Ovary (tissue), 9 donors: ENCODE results near the gene HLCS. TPM values are rescaled to one million over a fixed set of nuclear protein-coding genes. Genes with fewer than 3 reads are reported as not detected.

ENCODE experiments used
- DNase-seq, 5 donors: peaks; one replicate each; pipeline ENCODE4 v3.0.0-alpha.2; 2019 to 2020
- H3K27ac ChIP-seq, 2 donors: fragments of 200-600 bp; one replicate each; pipeline versions ENCODE4 v1.5.1 to v1.8.0; 2019 to 2022
- H3K27me3 ChIP-seq: fragments of 200-600 bp; one replicate; pipeline ENCODE4 v1.8.0; 2022
- H3K36me3 ChIP-seq: fragments of 200-600 bp; sonication (generic); one replicate; pipeline ENCODE4 v1.5.1; 2019
- H3K4me1 ChIP-seq: one replicate; pipeline ENCODE4 v1.8.1; 2013; ENCODE audit warnings: mild to moderate bottlenecking, moderate library complexity; ENCODE audit not compliant: insufficient read depth
- H3K4me3 ChIP-seq: fragments of 200-600 bp; sonication (generic); one replicate; pipeline ENCODE4 v1.5.1; 2017
- H3K9me3 ChIP-seq, 2 donors: fragments of 200-600 bp in 1 of 2; sonication (generic) in 1 of 2; one replicate each; pipeline versions ENCODE4 v1.5.1 to v1.8.1; 2013 to 2019; ENCODE audit warnings: mild to moderate bottlenecking in 1 of 2, moderate library complexity in 1 of 2
- CTCF ChIP-seq, 3 donors: fragments of 450-650 bp in 2 of 3; fragments of 200-600 bp in 1 of 3; IDR thresholded peaks; one replicate each; pipeline versions ENCODE4 v1.5.1 to v1.8.0; 2016 to 2022; ENCODE audit warnings: antibody characterized with exemption in 3 of 3, mild to moderate bottlenecking in 1 of 3
- EP300 ChIP-seq: sonication (generic); formaldehyde crosslinking; IDR thresholded peaks from one replicate; pipeline ENCODE4 v1.6.1; 2017; ENCODE audit warnings: antibody characterized with exemption
- POLR2A ChIP-seq: fragments of 450-650 bp; IDR thresholded peaks from one replicate; pipeline ENCODE4 v1.6.1; 2017; ENCODE audit warnings: antibody characterized with exemption, mild to moderate bottlenecking, moderate library complexity
- WGBS, 3 donors: extraction: QIAGEN DNeasy Blood & Tissue Kit in 1 of 3; methylation state at CpG; one replicate each; pipeline versions ENCODE4 v1.1.5 to v1.1.7; 2013 to 2017; 5-methylcytosine and 5-hydroxymethylcytosine counted together
- intact Hi-C, 4 donors: fragments of 100-400 bp; cut with DNase I; formaldehyde crosslinking; loops; one replicate each; pipeline versions ENCODE4 v1.11.0 to v1.15.1; 2022 to 2023
- polyA plus RNA-seq, 2 donors: library from polyadenylated mRNA; stranded (reverse); fragments of 200-250 nt in 1 of 2; fragments of 350-450 nt in 1 of 2; fragmentation: Illumina TruSeq in 1 of 2; extraction: RNeasy Lipid Tissue Mini Kit (QIAGEN cat#74804) in 1 of 2; gene quantifications; one replicate each; pipeline ENCODE4 v1.2.3, GENCODE V29; 2013 to 2014
- total RNA-seq, 7 donors: library from RNA; depleted of rRNA in 2 of 7; stranded (reverse); fragments of >200 nt in 2 of 7; fragmentation: NEBNext Ultra II Directional in 3 of 7; extraction: Animal tissue kit (Norgen Biotek cat#: 25700) in 3 of 7; gene quantifications; one replicate each; pipeline versions ENCODE4 v1.1.0 to v1.2.4, GENCODE V29; 2016 to 2023
- donor health status: DM: no; HTN: no; CAD: no; lungs with moderate emphysema.
- donor health status: DM: no; HTN: no; CAD: no.
- donor health status: Bipolar disorder and iron deficiency.
- donor health status: DM: yes; HTN: yes; CAD: no.
- donor health status: DM: no; HTN: no; CAD: no.
- donor health status: DM: yes; HTN: yes; CAD: no.

HLCS gene
- total and polyA plus RNA-seq, 9 donors = 4.0 to 20.3 (median 12.4) TPM

DNA sequence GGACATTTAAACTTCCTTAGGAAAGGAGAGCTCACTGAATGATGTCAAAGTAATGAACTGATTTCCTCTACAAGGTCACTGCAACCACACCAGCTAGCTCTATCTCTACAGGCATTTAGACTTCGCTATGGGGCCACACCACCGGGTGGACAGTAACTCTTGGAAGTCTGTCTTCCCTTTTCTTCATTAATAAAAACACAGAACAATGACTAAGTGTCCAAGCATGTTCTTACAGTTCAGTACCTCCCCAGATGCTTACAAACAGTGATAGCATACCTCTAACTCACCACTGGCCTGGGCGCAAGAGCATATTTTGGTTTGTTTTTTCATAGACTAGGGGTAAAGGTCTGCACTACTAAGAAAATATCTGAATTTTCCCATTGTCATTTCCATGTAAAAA lies 212.9 kb downstream of the HLCS start:
- TF ChIP-seq EP300 (no peak), POLR2A (no peak), CTCF (IDR thresholded peaks at IDR 0.05) (no peak)
- Histone ChIP-seq H3K36me3 (no peaks in the 10 kb centered on the region), H3K9me3 (no peaks in the 10 kb centered on the region), H3K27ac (no peak overlapping the region), H3K4me3 (no peak overlapping the region), H3K4me1 (no peaks in the 10 kb centered on the region), H3K27me3 (no peaks in the 10 kb centered on the region)
- intact Hi-C loops = no loop called here
- 31 to 46% (median 33%) methylated on average over 3 of the region's 3 CpGs for WGBS, 3 donors
- no peak for DNase-seq

GRCh38 chr21:36751383-36751782 lies 215.1 kb downstream of the HLCS start:
- H3K9me3 ChIP-seq = no peaks in the 10 kb centered on the region
- 81 to 84% (median 82%) methylated on average over 10 of the region's 10 CpGs for WGBS, 3 donors
- intact Hi-C loops = no loop called here
- no peak overlapping the region for H3K4me3 ChIP-seq
- no peaks in the 10 kb centered on the region for H3K27me3 ChIP-seq
- no peak for DNase-seq
- H3K4me1 ChIP-seq = no peaks in the 10 kb centered on the region
- TF ChIP-seq CTCF (IDR thresholded peaks at IDR 0.05) (no peak), EP300 (no peak), POLR2A (no peak)
- H3K27ac ChIP-seq = no peak overlapping the region
- H3K36me3 ChIP-seq = no peaks in the 10 kb centered on the region

- H3K4me3 ChIP-seq = no peak overlapping the region
- no peaks in the 10 kb centered on the region for H3K36me3 ChIP-seq
- intact Hi-C loops = no loop called here
- no peaks in the 10 kb centered on the region for H3K9me3 ChIP-seq
- H3K27me3 ChIP-seq = no peaks in the 10 kb centered on the region
- H3K4me1 ChIP-seq = no peaks in the 10 kb centered on the region
- no peak for DNase-seq
- 98 to 99% (median 98%) methylated on average over 2 of the region's 2 CpGs for WGBS, 3 donors
- TF ChIP-seq EP300 = no peak
- no peak for TF ChIP-seq POLR2A
- TF ChIP-seq CTCF (IDR thresholded peaks at IDR 0.05) = no peak
- H3K27ac ChIP-seq = no peak overlapping the region
Observed at GRCh38 chr21:36750576-36750959, 215.9 kb downstream of the HLCS start.

DNA sequence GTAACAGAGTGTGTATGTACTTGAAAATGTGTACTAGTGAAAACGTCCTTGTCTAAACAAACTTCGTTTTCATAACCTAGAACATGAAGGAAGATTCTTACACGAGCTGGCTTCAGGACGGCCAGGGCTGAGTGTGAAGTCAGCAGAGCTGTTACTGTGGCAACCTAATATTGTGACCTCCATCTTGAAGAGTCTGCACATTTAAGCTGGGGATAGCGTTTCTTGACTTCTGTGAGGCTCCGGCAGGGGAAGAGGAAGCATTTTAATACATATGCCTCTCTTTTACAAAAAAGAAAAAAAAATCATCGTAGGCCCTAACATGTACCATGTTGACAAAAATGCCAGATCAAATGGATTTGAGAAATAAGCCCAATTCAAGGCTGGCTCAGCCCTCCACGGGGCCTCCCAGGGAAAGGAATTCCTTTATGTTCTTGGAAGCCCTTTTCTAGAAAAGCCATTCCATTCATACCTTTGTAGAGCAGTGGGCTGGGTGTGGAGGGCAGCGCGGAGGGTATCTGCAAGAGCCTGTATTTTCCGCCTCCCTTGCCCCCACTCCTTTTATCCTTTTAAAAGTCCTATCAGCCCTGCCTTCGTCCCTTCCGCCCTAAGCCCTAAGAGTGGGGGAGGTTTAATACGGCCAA lies 216.4 kb downstream of the HLCS start:
- WGBS, 3 donors = 90 to 91% (median 90%) methylated on average over 14 of the region's 14 CpGs
- H3K36me3 ChIP-seq = no peaks in the 10 kb centered on the region
- H3K27ac ChIP-seq = no peak overlapping the region
- intact Hi-C loops = loop anchor here in 1 of 4 donors (5.0 kb wide), 1 partner anchor 177 kb away; no protein-coding TSS in a partner anchor
- TF ChIP-seq POLR2A = no peak
- no peak for TF ChIP-seq CTCF (IDR thresholded peaks at IDR 0.05)
- no peak for TF ChIP-seq EP300
- no peaks in the 10 kb centered on the region for H3K27me3 ChIP-seq
- no peak for DNase-seq
- H3K4me1 ChIP-seq = no peaks in the 10 kb centered on the region
- H3K4me3 ChIP-seq = no peak overlapping the region
- H3K9me3 ChIP-seq = no peaks in the 10 kb centered on the region
